Coronary artery (tissue), 2 donors: ENCODE data around the gene TNNI3.

ENCODE experiments used
- DNase-seq: peaks from one replicate; pipeline ENCODE4 v3.0.0-alpha.2; 2017; ENCODE audit warnings: low spot score
- H3K27ac ChIP-seq, 2 donors: fragments of 200-600 bp; sonication (generic); one replicate each; pipeline ENCODE4 v1.5.1; 2016 to 2019
- H3K4me3 ChIP-seq: fragments of 200-600 bp; sonication (generic); 2 replicates; pipeline ENCODE4 v1.5.1; 2016; ENCODE audit warnings: mild to moderate bottlenecking, moderate library complexity
- TF ChIP-seq, protein P1 (sequence below): fragments of 200-600 bp; sonication (generic); IDR thresholded peaks from one replicate; pipeline ENCODE4 v1.5.1; 2019; ENCODE audit warnings: antibody characterized with exemption

TNNI3 gene

DNA sequence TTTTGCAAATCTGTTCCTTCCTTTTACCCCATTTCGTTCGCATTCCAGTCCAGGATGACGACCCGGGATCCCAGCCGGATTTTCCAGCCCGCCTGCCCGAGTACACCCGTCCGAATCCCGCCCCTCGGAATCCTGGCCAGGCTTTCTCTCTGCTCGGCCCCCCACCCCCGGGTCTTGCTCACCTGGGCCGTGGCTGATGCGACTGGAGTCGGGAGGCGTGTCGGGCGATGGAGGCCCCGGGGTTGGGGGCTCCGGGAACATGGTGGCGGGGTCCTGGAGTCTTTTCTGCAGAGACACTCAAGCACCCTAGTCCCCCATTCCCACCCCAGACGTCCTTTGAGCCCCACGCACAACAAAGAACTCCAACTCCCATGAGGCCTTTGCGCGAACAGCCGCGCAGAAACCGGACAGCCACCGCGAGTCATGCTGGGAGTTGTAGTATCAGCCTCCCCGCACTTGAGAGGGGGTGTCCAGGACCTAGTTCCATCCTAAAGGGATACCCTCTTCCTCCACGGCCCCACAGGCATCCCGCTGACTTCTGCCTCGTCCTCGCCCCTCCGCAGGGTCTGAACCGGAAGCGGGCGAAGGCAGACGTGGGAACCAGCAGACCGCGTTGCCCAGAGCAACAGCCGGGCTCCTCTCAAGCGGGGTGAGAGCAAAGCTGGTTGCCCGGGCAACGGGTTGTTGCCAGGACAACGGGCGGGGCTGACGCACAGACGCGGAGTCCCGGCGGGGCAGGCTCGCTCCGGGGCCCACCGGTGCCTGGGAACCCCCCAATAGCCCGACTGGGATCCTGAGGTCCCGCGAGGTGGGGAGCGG, 21.5 kb upstream of the TNNI3 start:
- TF ChIP-seq, protein P1, sequence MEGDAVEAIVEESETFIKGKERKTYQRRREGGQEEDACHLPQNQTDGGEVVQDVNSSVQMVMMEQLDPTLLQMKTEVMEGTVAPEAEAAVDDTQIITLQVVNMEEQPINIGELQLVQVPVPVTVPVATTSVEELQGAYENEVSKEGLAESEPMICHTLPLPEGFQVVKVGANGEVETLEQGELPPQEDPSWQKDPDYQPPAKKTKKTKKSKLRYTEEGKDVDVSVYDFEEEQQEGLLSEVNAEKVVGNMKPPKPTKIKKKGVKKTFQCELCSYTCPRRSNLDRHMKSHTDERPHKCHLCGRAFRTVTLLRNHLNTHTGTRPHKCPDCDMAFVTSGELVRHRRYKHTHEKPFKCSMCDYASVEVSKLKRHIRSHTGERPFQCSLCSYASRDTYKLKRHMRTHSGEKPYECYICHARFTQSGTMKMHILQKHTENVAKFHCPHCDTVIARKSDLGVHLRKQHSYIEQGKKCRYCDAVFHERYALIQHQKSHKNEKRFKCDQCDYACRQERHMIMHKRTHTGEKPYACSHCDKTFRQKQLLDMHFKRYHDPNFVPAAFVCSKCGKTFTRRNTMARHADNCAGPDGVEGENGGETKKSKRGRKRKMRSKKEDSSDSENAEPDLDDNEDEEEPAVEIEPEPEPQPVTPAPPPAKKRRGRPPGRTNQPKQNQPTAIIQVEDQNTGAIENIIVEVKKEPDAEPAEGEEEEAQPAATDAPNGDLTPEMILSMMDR, result no peak
- Histone ChIP-seq H3K4me3 (peak overlapping the region; percentile 59), H3K27ac (no peak overlapping the region)
- DNase-seq, result no peak

DNA sequence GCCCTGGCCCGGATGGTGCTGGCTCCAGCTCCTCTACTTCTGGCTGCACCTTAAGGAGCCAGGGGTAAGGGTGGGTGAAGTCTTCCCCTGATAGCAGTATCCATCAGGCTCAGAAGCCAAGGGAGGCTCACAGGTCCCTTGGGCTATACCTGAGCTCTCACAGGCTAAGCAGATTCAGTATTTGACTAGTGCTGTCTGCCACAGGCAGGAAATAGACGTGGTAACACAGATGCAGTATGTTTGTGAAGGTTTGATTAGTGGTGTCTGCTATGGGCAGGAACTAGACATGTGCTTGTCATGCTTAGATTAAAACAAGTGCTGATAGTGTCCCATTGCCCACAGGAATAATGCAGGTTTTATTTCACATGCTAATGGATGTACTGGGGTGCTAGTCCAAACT, 18.5 kb upstream of the TNNI3 start:
- Histone ChIP-seq H3K4me3 (no peak overlapping the region), H3K27ac (no peak overlapping the region)
- TF ChIP-seq, protein P1, result no peak
- DNase-seq, result no peak

DNA sequence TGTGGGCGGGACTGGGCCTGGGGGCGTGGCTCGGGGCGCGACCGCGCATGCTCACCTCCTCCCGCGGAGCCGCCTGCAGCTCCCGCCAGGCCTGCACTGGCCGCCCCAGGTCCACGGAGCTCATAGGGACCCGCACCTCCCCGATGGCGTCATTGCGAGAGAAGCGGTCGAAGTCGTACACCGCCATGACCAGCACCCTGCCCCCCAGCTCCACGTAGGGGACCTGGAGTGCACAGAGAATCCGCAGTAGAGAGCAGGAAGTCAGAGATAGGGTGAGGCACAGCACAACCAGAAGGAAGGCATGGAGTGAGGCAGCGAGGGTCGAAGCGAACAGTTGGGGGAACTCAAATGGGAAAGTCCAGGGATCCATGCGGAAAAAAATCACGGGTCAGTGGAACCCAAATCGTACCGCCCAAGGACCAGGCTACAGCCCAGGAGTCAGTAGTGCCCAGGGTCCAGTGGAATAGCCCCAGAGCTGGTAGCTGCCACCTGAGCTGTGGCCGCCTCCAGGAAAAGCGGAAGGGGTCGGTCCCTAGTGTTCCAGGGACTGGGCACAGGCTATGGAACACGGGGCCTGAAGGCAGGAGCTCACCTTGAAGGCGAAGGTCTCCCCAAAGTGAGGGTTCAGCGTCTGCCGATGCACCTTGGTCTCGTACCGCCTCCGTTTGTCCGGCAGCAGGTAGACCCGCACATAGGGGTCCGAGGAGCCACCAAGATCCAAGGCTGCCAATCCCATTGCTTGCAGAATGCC, 17.8 kb upstream of the TNNI3 start:
- TF ChIP-seq, protein P1, result no peak
- DNase-seq, result no peak
- H3K27ac ChIP-seq, result no peak overlapping the region
- no peak overlapping the region for H3K4me3 ChIP-seq

DNA sequence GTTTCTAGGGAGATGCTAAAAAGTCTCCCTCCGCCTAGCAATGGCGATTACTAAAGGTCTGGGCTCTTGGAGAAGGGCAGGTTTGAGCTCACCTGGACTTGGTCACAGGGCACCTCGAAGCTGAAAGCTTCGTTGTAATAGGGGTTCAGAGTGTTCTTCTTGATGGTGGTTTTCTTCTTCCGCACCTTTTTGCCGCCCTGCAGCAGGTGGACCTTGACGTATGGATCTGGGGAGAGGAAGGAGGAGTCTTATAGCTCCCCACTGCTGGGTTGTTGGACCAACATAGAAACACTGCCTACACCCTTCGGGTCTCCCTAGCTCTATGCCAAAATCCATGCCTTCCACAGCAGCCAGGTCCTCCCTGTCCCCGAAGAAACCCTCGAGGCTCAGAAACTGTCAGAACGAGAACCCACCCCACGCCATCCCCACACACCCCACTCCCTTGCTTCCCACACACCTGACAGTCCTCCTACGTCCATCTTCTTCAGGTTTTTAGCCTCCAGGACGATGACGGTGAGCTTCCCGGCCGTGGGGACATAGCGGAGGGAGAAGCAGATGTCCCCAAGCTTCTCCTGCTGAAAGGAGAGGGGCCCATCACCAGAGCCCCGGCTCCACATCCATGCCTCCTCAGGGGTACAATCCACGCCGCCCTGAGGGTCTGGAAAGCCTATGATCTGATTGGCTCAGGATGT, 17.0 kb upstream of the TNNI3 start:
- H3K4me3 ChIP-seq, result no peak overlapping the region

DNA sequence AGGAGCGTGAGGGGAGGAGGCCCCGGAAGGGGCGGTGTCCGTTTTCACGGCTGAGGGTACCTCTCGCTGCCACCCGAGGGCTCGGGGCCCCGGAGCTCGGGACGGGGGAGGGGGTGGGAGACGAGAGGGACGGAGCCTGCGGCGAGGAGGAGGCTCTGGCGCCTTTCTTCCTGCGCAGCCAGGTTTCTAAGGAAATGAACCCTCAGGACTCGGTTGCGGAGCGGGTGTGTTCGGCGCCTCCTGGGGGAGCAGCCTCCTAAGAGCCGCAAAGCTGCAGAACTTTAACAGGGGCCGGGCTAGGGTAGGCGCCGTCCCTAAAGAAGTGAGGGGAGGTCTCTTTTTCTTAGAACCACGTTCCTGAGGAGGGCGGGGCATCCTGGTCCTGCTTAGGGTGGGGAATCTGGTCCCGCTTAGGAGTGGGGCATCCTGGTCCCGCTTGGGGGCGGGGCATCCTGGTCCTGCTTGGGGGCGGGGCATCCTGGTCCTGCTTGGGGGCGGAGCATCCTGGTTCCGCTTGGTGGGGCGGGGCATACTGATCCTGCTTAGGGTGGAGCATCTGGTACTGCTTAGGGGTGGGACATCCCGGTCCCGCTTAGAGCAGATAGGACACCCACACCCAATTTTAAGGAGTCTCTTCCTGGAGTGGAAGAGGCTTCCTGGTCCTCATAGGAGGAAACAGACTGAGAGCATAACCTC, 16.3 kb upstream of the TNNI3 start:
- no peak for DNase-seq
- TF ChIP-seq, protein P1, result no peak

More for the DNA sequence above, 17.0 kb upstream of the TNNI3 start:
- H3K27ac ChIP-seq, result no peak overlapping the region
- DNase-seq, result no peak
- TF ChIP-seq, protein P1, result no peak

DNA sequence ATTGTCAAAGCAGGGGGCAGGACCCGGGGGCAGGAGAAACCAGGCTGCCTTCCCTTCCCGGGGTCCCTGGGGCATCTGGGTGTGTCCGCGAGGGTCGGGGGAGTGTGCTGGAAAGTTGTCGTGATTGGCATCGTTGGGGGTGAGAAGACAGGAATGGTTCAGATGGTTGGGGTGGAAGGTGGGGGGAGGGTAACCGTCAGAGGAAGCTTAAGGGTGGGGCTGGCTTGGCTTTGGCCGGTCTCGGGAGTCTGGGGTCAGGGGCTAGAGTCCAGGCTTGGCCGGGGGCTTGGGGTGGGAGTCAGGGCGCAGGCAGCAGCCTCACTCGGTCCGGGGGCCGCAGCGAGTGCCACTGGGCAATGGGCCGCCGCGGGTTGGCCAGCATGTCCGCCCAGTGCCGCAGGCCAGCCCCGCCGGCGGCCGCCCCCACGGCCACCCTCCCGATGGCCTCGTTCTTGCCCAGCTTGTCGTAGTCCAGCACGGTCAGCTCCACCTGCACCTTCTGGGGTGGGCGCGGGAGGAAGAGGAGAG, 15.7 kb upstream of the TNNI3 start:
- TF ChIP-seq, protein P1, result no peak
- no peak for DNase-seq
- Histone ChIP-seq H3K4me3 (peak overlapping the region; percentile 64), H3K27ac (peak overlapping the region in 1 of 2 donors; percentile 27)

More for the DNA sequence above, 16.3 kb upstream of the TNNI3 start:
- Histone ChIP-seq H3K4me3 (peak overlapping the region; percentile 64), H3K27ac (peak overlapping the region in 1 of 2 donors; percentile 27)
